SU-DHL-6 (cell line): ENCODE data around the gene NEK3.

ENCODE experiments used
- EZH2phosphoT487 ChIP-seq: fragments of 200-600 bp; sonication (generic), shearing (Covaris generic); conservative IDR thresholded peaks from 2 replicates; pipeline ENCODE4 v1.6.1; 2018; ENCODE audit warnings: mild to moderate bottlenecking, antibody characterized with exemption, low read length, moderate library complexity, mixed read lengths
- TF ChIP-seq, protein P1 (sequence below): fragments of 200-600 bp; sonication (generic); IDR thresholded peaks from one replicate; pipeline ENCODE4 v1.5.1; 2017; ENCODE audit warnings: antibody characterized with exemption, mild to moderate bottlenecking, low read length, moderate library complexity; ENCODE audit not compliant: insufficient read depth, poor library complexity, severe bottlenecking

- TF ChIP-seq, protein P1, sequence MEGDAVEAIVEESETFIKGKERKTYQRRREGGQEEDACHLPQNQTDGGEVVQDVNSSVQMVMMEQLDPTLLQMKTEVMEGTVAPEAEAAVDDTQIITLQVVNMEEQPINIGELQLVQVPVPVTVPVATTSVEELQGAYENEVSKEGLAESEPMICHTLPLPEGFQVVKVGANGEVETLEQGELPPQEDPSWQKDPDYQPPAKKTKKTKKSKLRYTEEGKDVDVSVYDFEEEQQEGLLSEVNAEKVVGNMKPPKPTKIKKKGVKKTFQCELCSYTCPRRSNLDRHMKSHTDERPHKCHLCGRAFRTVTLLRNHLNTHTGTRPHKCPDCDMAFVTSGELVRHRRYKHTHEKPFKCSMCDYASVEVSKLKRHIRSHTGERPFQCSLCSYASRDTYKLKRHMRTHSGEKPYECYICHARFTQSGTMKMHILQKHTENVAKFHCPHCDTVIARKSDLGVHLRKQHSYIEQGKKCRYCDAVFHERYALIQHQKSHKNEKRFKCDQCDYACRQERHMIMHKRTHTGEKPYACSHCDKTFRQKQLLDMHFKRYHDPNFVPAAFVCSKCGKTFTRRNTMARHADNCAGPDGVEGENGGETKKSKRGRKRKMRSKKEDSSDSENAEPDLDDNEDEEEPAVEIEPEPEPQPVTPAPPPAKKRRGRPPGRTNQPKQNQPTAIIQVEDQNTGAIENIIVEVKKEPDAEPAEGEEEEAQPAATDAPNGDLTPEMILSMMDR = no peak
- no peak for TF ChIP-seq EZH2phosphoT487
These were observed 36.0 kb upstream of the NEK3 start for GRCh38 chr13:52195401-52195837.
